ENCODE results near the gene ESYT2. TPM values are rescaled to one million over a fixed set of nuclear protein-coding genes. Genes with fewer than 3 reads are reported as not detected.
A peak's percentile ranks its signal among the peaks of the same experiment; 100 is the strongest.

ESYT2 gene
- polyA plus RNA-seq, 1 donor = 32.5 TPM

DNA sequence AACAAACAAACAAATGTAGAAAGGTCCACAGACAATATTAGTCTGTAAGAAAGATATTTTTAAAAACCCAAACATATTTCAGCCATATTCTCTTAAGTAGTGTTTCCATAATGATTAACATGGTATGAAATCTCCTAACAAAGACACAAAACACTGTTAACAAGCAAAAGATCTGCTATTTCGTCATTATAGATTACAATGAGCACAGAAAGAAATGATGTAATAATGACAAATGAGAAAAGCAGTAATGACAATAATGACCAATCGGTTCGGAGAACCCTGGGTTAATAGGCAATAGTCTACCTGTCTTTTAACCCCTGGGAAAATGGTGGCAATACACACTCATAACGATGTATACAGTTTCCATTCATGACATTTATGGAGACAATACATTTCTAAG is 85.2 kb downstream of the ESYT2 start:
- DNase-seq (ENCODE audit: low read depth) = no peak

DNA sequence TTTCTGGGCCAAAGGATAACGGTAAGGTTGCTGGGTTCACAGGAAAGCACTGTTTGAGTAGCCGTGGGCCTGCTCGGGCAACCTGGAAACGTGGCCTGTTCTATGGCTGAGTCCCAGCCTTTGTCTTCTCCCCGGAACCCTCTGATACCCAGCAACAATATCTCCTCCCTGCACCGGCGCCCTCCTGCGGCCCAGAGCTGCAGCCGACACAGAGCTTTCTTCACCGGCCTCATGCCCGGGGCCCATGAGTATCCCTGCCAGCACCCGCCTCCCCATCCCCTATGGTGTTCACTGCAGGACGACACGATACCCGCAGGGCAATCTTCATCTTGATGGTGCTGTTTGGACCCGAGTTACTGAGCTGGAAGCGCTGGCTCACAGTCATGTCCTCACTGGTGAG is 86.1 kb downstream of the ESYT2 start:
- no peak for DNase-seq (ENCODE audit: low read depth)

DNA sequence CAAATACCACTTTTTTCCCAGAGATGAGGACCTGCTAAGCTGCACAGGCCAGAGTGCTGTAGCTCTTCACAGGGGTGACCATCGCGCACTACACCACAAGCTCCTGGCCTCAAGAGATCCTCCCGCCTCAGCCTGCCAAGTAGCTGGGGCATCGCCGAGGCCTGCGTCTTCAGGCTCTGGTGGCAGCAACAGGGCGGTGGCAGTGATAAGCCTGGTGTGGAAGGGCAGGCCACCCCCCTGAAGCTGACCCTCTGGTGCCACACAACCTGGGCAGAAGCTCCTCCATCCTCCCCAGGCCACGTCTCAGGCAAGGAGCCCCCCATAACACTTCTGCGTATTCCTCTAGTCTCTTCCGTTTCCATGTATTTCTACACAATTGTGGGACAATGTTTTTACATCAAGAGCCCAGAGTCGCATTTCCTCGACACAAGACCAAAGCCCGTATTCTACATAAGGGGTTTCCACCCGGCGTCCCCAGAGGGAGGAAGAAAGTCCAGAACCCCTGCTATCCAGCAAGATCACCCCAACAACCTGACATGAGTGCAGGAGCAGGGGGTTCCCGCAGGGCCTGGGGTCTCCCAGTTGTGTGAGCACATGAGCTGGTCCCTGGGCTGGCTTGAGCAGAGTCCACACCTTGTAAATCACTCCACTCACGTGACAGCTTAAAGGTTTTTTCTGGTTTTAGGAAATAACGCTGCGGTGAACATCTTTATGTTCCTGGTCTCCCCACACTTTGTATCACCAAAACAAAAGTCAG is 87.1 kb downstream of the ESYT2 start:
- DNase-seq (ENCODE audit: low read depth) = no peak

DNA sequence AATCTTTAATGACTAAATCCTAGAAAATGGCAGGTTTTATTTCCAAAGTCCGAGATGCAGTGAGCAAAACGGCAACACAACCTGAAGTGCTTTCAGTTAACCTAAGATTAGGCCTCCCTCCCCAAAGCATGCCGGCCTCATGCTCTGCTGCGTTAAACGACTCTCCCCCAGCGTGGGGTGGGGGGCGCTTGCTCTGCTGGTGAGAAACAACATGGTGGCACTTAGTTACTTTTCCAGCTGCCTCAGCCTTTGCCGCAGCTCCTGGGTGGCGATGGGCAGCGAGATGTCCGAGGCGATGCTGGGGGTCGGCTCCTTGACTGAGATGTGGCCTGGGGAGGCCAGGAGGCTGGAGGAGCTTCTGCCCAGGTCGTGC is 88.0 kb downstream of the ESYT2 start:
- no peak for DNase-seq (ENCODE audit: low read depth)

DNA sequence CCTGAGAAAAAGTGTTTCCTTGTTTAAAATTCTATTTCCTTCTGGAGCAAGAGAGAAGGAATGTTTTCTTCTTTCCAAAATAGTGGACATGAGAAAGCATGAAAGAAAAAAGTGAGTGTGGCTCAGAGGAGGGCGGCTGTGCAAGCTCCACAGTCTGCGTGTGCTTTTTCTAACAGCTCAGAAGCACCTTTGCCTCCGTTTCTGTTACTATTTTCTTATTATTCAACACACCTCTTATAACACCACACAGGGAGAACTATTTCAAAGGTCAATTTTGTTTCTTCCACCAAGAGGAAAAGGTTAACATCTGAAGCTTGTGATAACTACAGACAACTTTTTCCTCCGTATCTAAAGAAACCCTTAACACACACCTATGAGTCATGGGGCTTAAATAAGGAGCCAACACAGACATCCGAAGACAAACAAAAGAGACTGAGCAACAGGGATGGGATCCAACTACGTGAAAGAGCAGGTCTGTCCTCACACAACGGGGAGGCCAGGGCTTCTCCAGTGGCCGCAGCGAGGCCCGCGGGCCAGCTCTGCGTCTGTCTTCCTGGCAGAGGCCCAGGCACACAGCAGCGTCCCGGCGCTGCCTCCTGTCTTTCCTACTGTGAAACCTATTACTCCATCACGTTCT is 88.5 kb downstream of the ESYT2 start:
- DNase-seq (ENCODE audit: low read depth) = no peak

DNA sequence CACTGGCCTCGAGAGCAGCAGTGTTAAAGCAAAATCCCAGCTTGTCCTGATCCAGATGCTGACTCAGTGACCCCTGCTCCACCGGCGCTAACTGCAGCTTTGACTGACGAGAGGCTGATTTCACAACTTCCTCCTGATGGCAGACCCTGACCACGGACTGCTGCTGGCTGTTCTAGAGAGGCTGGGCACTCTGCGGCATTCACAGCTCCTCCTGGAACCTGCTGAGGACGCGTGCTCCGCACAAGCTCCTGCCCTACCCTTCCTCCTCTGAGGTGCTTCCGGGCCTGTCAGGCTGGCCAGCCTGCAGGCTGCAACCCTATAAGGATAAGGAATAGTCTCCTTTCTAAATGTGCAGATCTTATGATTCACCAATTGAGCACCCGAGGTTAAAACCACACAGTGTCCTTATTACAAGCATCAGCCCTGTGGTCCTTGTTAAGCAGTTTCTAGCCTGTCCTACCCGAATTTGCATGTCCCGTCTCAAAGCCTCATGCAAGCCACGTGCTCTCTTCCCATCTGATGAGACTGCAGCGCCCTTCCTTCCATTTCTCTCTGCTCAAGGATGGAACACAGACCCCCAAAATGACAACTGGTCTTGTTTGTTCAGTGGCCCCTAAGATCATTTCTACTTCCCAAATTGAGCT is 89.2 kb downstream of the ESYT2 start:
- peak; percentile 6 for DNase-seq (ENCODE audit: low read depth)

DNA sequence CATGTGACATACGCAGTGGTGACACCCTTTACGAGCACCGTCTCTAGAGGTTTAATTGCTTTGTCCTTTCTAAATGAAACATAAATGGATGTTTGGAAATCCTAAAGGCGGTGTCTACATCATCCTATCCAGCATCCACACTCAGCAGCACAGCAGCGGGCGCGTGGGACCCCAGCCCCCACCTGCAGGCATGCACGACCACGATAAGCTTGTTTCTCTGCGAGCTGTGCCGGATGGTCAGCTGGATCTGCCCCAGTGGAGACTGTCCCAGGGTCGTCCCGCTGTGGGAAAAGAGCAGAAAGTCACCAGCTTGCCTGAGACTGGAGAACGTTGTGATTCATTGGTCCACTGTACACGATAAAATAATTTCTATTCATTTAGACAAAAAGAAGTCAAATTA is 90.5 kb downstream of the ESYT2 start:
- no peak for DNase-seq (ENCODE audit: low read depth)

DNA sequence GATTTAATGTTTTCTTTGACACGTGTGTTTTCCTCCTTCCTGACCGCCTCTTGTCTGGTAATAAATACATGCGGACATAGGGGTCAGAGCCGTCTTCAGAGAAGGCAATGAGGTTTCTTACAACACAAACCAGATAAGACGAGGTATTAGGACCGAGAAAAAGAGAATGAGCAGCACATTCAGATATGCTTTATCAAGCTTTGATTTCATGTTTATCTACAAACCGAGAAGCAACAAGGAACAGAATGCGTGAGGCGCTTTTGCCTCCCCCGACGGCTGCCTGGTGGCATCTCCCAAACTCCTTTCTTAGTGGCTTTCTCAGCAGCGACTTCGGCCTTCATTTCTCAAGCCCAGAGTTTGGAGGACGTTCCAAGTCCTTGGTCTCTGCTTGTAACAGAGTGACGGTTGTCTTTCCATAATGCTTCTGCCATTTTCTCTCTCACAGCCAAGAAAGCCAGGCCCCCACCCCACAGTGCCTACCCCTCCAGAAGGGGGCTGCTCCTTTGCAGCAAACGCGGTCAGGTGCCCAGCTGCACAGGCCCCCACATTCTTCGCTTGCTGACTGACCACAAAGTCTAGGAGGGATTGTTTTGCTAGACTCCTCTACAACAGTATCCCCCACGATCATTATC is 92.1 kb downstream of the ESYT2 start:
- no peak for DNase-seq (ENCODE audit: low read depth)

DNA sequence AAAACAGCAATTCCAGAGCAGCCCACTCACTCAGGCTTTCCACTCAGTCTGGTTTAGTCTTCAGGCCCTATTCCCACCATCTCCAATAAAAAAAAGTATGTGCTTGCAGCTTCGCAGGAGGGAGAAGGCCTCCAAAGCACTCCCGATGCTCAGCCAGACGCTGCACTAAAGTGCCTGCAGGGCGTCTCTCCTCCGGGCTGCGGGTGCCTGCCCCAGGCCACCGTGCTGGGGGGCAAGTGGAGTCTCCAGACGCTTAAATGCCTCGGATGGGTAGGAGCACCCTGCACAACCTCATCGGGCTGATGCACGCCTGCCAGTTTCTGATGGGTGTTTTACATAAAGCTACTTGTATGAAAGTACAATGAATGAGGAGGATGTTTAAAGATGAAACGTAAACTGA is 93.4 kb downstream of the ESYT2 start:
- DNase-seq (ENCODE audit: low read depth) = no peak

DNA sequence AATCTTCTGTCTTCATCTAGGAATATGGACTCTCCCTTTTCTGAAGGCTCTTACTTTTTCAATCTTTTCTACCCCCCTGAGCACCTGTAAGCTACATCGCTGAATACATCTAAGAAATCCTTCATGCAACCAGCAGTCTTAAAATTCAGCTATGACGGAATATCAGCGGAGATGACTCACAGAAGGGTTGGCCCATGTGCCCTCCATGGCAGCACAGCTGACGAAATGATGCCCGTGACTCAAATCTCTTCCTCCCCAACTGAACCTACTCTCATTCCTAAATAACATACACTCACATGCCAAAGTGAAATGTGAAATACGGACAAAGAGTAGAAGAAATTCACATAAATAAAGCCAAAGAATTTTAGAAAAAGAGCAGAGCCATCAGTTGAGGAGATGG is 94.4 kb downstream of the ESYT2 start:
- no peak for DNase-seq (ENCODE audit: low read depth)

DNA sequence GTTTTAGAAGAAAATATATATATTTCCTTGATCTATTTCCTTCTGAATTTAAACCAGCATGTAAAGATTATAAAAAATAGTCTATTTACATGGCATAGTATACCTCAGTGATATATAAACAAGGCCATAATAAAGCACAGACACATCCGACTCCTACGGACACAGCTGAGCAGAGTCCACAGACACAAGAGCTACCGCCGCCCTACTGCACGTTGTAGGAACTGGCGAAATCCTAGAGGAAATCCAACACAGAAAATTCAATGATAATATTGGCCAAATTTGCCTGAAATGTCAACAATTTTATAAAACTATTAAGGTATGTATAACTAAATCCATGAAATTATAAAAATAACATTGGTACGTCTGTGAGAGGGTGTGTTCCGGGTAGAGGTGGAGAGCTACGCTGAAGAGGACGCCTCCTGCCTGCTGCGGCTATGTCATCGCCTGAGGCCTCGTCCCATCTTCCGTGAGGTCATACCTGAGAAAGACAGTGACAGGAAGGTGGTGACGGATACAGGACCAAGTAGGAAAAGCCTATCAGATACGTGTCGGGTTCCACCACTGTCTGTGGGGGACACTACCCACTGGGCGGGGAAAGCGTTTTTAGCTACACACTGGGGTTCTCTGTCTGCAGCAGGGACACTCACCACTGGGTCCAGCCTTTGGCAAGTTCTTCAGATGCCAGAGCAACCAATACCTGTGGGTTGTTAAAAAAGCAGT is 95.4 kb downstream of the ESYT2 start:
- no peak for DNase-seq (ENCODE audit: low read depth)

DNA sequence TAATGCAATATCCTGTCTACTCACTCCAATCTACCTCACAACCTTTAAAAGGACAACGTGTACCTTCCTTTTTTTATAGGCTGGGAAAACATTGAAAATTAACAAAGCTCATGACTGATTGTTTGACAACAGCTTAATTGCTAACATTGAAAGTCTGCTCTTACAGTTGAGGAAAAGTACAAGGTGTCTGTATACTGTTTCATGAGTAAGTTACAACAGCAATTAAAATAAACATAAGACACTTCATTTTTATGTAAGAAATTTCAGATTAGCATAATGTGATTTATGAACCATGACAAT is 96.1 kb downstream of the ESYT2 start:
- DNase-seq (ENCODE audit: low read depth) = no peak

DNA sequence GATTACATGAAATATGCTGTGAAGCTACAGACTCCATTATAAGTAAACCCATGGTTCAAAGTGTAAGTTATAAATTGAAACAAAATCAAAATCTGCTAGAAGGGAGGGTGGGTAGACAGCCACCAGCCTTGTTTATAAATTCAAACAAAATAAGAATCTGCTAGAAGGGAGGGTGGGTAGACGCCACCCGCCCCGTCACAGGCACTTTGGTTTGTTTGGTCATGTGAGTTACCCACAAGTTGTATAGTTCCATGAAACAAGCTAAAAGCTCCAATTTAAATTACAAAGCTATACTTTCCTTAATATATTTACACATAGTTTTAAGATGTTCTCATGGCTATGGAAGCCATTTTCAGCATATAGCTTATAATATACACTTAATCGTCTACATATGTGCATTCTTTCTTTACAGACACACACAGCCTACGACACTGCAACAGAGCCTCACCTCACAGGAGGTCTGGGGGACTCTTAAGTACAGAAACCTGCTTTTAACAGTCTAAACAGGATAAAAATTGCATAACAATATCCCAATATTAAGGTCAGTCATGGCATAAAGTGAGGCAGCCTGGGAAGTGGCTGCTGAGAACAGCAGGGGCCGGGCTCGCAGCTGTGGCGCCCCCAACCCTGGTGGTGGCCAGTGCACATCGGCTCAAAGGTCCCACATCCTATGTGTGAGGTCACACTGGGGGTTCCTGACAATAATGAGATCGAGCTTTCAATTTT is 96.7 kb downstream of the ESYT2 start:
- DNase-seq (ENCODE audit: low read depth) = no peak

DNA sequence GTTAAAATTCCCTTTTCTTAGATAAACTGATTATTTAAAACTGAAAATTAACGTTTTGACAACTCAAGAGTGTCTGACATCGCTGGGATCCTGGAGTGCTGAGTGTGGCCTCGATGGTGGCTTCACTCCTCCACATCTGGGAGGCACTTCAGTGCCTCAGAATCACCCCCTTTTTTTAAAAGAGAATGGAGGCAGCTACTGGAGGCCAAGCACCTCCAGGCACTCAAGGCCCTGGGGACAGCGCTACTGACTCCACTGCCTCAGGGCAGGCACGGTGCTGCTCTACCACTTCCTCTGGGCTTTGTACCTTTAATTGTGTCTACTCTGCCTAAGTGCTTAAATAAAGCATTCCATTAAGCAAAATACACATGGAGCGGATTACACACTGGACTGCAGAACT is 97.5 kb downstream of the ESYT2 start:
- no peak for DNase-seq (ENCODE audit: low read depth)

DNA sequence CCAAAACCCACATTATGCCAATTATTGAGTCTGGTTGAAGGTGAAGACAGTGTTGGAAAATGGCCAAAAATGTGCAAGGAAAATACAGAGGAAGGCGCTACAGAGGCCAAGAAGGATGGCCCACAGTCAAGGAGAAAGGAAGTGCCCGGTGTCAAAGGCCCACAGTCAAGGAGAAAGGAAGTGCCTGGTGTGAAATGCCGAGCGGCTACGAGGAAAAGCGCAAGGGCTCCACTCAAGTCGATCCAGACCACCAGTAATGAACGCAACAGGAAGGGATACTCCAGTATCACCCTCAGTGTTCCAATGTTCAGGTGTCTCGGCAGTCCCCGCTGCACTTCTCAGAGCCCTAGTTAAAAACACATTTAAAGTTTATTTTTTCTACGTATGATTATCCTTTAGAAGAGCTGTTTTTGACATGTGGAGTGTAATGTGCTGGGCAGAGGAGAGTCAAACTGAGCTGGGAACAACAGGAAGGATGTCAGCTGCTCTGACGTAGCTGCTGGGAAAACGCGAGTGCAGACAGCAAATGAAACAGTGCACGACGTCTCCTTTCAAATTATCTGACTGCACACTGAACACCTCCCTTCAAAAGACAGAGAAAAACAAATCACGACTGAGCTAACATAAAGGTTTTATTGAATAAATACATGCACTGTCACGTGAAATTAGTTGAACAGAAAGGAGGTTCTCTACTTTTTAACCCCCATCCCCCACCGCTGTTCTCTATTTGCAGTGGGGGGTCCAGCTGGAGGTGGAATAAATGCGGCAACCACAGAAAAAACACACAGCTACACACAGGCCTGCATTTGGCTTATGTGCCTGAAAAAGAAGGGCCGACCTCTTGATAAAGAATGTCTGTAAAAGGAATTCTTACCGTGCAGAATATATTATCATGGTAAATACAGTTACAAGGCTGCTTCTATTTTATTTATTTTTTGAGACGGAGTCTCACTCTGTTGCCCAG is 98.6 kb downstream of the ESYT2 start:
- DNase-seq (ENCODE audit: low read depth) = no peak

DNA sequence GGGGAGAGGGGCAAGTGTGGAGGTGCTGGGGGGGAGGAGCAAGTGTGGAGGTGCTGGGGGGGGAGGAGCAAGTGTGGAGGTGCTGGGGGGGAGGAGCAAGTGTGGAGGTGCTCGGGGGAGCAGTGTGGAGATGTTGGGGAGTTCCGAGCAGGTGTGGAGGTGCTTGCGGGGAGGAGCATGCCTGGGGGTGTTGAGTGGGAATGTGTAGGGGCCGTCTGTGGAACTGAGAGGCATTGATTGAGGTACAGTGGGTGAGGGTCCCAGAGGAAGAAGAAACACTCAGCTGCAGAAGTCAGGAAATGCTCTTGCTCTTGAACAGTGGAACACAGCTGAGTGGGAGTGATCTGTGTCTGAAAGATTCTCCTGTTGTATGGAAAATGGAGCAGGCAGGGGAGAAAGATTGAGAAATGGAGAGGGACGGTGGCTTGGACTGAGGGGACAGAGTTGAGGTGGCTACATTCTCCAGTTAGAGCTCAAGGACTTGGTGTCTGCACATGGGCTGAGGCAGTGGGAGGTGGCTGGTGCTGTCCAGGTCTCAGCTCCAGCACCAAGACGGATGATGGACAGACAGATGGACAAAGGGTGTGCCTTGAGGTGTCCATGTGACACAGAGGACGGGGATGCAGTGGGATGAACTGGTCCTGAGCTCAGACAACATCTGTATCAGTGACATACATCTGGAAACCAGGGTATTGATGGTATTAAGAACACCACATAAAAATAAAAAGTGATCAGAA is 99.5 kb downstream of the ESYT2 start:
- DNase-seq (ENCODE audit: low read depth) = no peak

DNA sequence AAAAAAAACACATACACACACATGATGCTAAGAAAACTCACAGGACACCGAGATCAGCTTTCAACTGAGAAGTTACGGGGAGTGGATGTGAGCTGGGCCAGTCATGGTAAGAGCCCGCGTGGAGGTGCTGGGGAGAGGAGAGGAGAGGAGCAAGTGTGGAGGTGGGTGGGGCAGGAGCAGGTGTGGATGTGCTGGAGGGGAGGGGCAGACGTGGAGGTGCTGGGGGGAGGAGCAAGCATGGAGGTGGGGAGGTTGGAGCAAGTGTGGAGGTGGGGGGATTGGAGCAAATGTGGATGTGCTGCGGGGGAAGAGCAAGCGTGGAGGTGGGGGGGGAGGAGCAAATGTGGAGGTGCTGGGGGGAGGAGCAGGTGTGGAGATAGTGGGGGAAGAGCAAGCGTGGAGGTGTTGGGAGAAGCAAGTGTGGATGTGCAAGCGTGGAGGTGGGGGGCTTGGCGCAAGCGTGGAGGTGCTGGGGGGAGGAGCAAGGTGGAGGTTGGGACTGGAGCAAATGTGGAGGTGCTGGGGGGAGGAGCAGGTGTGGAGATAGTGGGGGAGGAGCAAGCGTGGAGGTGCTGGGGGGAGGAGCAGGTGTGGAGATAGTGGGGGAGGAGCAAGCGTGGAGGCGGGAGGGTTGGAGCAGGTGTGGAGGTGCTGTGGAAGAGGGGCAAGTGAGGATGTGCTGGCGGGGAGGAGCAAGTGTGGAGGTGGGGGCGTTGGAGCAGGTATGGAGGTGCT is 100.2 kb downstream of the ESYT2 start:
- no peak for DNase-seq (ENCODE audit: low read depth)

DNA sequence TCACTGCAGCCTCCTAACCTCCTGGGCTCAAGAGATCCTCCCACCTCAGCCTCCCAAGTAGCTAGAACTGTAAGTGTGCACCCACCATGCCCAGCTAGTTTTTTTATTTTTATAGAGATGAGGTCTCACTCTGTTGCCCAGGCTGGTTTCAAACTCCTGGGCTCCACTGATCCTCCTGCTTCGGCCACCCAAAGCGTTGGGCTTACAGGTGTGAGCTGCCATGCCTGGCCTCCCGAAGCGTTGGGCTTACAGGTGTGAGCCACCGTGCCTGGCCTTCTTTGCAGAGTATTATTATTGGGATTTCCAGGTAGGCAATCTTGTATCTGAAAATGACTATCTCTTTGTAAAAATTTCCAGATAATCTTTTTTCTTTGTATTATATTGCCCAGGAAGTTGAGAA is 101.6 kb downstream of the ESYT2 start:
- DNase-seq (ENCODE audit: low read depth) = no peak

DNA sequence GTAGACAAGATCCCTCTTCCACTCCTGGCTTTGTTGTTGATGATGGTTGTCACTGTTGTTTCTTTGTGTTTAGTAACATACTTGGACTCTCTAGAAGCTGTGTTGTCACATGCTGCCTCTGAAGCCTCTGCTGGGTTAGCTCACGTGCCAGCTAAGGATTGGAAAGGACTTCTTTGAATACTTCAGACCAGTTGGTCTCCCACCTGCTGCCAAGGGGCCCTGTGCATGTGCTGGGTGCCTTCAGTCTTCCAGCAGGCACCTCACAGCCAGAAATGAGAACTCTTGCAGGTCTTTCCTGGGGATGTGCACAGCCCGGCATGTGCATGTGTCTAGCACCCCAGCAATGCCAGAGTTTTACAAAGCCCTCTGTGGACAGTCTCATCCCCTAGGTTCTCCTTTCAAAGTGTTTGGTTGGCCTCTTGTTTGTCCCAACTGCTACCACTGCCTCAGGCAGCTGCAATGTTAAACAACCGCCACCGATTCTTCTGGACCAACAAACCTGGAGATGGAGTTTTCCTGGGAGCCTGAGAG is 103.0 kb downstream of the ESYT2 start:
- no peak for DNase-seq (ENCODE audit: low read depth)
